Hematopoietic multipotent progenitor cell treated with erythropoietin and hydrocortisone succinate and interleukin-3 and kit ligand, for 17 days (in vitro differentiated cells): ENCODE data around the gene WDFY4.

ENCODE experiments used
- DNase-seq: peaks from one replicate; pipeline ENCODE4 v3.0.0-alpha.2; 2015; ENCODE audit warnings: low spot score

Gene WDFY4

GRCh38 chr10:48748573-48748972 is 63.9 kb downstream of the WDFY4 start:
- no peak for DNase-seq

- DNase-seq, result no peak
Observed at GRCh38 chr10:48749254-48749787, 64.6 kb downstream of the WDFY4 start.

DNA sequence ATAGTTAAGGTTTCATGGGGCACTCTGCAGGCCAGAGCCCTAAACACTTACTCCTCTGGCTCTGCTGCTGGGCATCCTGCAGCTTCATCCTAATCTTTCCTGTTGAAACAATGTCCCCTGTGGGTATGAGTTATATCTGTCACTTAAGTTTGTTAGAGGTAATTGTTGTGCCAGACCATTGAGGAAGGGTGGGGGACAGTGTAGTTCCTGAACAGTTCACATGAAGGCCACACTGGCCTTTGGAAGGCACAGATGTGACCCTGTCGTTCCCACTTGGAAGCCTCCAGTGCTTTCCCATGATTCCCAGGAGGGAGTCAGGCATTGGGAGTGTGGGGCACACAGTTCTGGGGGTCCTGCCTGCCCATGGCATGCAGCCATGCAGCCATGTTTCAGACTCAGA is 65.3 kb downstream of the WDFY4 start:
- DNase-seq, result no peak

- no peak for DNase-seq
Observed at GRCh38 chr10:48750991-48751390, 66.3 kb downstream of the WDFY4 start.

GRCh38 chr10:48751730-48752129 is 67.1 kb downstream of the WDFY4 start:
- DNase-seq, result no peak

GRCh38 chr10:48758411-48758810 is 73.7 kb downstream of the WDFY4 start:
- no peak for DNase-seq

- no peak for DNase-seq
Observed at GRCh38 chr10:48759113-48759901, 74.6 kb downstream of the WDFY4 start.

DNA sequence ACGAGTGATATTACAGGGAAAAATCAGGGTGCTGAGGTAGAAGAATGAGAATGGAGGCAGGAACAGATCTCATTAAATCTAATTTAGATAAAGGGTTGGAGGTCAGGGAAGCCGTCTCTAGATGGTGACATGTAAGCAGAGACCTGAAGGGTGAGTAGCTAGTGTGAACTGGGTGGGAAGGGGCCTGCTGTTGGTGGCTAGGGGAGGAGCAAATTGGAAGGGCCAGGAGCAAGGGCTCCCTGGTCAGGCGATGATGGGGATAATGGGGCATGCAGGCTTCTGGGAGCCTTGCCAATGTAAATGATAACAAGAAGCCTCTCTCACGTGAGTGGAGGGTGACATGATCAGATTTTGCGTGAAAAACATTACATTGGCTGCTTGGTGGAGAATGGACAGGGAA is 76.3 kb downstream of the WDFY4 start:
- DNase-seq, result no peak

DNA sequence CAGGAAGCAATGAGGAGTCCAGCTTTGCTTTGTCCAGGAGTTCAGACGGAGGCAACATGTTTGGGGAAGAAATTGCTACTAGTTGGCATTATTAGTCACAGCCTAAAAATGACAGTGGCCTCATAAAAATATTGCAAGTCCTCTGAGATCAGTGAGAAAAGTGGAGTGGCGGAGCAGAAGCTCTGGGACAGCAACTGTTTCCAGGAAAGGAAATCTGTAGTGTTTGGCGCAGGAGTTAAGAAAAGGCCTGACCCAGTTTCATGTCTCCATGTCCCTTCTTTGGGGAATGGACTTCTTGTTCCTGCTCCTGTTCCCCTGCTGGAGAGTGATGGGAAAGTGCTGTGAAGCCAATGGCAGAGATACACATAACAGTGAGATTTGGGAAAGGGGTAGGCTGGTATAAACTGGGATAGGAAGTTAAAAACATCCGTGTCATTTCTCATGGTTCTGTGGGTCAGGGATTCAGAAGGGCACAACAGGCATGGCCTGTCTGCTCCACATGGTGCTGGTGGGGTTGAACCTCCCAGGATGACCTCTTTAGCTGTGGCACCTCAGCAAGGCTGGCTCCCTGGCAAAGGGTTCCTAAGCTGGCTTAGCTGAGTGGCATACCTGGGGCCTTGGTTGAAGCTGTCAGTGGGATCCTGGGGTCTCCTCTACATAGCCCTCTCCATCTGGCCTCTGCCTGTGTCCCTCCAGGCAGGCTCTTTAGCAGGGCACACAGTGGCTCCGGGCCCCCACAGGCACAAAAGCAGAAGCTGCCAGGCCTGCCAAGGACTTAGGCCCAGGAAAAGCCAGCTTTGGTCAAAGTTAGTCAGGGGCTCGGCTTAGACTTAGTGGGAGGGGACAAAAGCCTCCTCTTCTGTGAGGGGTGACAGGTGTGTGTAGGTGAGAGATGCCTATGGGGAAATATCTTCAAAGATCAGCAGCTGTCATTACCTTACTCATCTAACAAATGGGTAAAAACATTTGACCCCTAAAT is 77.7 kb downstream of the WDFY4 start:
- DNase-seq, result no peak

DNA sequence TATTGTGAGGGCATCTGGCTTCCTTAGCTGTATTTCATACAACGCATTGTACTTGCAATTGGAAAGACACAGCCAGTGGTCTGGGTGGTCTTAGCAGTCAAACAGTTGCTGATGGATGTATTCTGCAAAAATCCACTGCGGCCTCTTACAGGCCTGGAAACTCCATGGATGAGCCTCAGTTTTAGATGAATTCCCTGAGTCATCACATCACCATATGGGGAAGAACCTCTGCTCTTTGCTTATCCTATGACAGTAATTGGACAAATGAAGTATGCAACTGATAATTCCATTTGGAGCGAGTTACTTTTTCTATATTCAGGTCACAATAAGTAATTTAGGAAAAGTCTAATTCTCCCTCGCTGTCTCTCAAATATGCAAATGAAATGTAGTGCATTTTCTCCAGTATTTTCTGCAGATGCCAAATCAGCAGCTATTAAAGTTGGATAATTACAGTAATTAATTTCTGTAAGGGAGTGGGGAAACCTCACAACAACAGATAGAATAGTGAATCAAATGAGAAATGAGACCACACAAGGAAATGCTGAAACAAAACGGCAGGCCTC is 78.8 kb downstream of the WDFY4 start:
- no peak for DNase-seq

- no peak for DNase-seq
Observed at GRCh38 chr10:48764486-48764885, 79.8 kb downstream of the WDFY4 start.

GRCh38 chr10:48765039-48765438 is 80.4 kb downstream of the WDFY4 start:
- no peak for DNase-seq

GRCh38 chr10:48765527-48765926 is 80.9 kb downstream of the WDFY4 start:
- no peak for DNase-seq

DNA sequence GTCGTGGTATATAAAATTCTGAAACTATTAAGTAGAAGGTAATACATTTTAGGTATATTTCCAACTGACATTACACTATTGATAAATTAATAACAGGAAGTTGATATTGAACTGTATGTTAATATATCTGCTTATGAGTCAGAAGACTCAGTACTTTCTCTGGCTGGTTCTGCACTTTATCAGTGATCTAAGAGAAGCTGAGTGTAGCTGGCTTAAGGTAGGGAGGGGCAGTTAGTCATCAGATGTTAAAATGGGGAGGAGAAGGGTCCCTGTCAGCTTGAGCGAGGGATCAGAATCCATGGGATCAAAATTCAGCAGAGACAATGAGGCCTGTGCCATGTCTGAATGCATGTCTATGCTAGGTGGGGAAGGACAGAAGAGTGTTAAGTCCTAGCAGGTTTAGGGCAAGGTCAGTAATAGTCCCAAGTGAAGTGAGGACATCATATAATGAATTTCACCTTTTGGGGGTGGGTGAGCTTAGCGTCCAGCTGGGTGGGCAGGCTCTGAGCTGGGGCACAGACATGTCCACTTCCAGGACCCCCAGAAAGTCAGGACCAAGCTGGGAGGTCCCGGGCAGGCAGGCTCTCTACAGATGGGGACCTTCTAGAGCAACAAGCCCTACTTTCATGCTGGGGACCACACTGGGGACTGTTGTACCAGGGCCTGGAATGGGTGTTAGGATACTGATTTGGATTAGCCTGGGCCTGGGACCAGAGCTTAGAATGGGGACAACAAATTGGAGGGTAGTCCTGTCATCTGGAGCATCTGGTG is 82.9 kb downstream of the WDFY4 start:
- no peak for DNase-seq

- DNase-seq, result no peak
Observed at GRCh38 chr10:48768144-48768766, 83.6 kb downstream of the WDFY4 start.

DNA sequence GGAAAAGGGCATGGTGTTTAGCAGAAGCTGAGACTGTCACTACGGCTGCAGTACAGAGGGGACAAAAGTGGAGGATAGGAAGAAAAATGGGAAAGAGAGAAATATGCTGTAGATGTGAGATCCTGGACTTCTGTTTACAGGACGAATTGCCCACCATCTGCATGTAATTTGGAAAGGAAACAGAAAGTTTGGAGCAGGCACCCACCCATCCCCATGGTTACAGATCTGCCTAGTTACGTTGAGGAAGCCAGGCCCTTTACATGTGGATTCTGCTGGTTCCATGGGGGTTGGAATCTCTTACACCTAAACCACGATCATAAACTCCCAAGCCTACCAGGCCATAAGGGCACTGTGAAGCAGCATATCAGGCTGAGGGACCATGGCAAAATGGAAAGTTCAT is 84.3 kb downstream of the WDFY4 start:
- DNase-seq, result no peak

DNA sequence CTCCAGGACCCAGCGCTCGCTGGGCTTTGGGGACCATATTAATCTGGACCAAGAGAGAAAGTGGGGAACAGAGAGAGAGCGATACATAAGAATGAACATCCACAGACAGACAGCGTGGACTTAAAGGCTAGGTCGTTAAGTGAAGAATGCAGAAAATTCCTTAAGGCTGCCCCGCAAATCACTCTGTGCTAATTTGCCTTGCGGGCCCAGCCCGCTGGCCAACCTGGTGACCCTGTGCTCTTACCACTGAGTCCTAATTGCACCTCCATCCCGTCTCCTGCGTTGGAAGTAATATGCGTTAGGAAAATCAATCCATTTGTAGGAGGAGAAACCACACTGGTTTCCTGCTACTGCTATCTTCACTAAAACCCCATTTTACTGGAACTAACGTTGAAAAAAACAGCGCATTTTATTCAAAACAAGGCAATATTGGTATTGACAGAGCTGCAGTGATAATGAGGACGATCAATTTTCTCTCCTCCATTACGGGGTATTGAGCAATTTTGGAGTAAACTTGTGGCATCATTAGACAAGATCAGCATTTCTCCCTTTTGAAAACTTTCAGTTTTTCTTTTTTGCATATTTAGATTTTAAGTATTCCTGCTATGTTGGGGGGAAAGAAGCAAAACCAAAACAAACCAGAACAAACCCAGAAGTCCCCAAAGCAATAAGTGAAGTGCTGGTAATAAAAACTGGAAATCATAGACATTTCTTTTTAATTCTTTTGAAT is 85.2 kb downstream of the WDFY4 start:
- DNase-seq, result no peak

DNA sequence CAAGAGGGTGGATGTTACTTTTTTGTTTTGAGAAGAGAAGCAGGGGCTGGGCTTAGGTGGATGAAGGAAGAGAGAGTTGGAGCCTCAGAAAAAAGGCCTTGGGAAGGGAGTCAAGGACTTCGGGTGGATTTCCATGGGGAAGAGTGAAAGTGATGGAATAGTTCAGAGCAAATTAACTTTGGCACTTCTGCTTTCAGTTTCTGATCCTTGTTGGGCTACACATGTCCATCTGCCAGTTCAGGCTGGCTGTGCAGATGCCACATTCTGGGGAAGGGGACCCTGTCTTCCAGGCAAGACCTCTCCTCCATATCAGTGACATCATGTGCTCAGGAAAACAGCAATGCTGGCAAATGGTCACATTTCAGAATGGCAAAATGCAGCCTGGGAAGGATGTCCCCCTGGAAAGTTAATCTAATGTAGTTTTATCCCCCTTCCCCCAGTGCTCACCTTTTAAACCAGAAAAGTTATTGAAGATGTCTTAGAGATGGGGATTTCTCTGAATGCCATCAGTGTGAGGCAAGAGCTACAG is 86.0 kb downstream of the WDFY4 start:
- DNase-seq, result no peak

DNA sequence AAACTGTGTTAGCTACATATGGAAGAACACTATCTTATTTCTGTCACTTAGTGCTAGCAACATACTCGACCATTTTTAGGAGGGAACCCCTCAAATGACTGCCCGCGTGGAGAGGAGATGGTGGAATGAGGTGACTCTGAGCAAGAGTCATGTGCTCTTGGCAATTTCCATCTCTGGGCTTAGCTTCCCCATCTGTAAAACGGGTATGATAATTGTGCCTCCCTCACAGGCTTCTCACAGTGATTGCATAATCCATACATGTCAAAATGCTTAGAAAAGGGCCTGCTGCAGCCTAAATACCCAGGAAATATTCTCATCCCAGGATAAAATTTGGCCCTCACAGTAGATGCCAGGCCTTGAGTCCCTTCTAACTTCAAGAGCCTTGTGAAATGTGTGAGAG is 86.6 kb downstream of the WDFY4 start:
- DNase-seq, result no peak

DNA sequence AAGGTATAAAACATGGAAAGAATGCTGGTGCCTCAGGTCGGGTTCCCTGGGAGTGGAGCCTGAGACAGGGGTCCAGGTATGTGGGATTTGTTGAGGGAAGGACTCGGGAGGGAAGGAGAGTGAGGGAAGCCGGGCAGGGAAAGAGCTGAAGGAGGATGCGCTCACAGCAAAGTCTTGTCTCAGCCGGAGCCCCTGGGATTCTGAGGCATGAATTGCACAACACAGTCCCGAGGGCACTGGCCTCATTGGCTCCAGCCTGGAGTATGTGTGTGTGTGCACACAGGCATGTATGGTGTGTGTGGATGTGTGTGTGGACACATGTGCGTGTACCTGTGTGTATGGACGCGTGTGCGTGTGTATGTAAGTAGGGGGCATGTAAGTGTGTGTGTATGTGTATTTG is 87.4 kb downstream of the WDFY4 start:
- no peak for DNase-seq
